Inflammatory macrophage (primary cell): ENCODE data around the gene C15orf40.
A peak's percentile ranks its signal among the peaks of the same experiment; 100 is the strongest.

ENCODE experiments used
- DNase-seq, 2 donors: peaks; one replicate each; pipeline ENCODE4 v3.0.0-alpha.2; 2020 to 2022

The C15orf40 gene

DNA sequence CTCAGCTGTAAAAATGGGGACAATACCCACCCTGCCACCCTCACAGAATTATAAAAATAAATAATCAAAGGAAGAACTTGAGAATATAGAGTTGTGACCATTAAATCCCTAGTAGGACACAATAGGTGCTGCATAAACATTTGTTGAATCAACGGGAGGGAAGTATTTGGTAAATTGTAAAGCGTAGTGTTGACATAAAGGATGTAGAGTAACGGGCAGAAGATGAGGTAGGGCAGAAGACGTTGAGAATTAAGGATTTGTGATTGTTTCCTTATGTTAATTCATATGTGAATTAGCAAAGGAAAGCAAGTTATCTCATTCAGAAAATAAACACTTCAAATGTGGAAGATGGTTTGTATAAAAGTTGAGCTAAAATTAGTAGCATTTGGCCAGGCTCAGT is 18.3 kb downstream of the C15orf40 start:
- DNase-seq, result no peak

GRCh38 chr15:82992436-82992998 is 18.9 kb downstream of the C15orf40 start:
- no peak for DNase-seq

DNA sequence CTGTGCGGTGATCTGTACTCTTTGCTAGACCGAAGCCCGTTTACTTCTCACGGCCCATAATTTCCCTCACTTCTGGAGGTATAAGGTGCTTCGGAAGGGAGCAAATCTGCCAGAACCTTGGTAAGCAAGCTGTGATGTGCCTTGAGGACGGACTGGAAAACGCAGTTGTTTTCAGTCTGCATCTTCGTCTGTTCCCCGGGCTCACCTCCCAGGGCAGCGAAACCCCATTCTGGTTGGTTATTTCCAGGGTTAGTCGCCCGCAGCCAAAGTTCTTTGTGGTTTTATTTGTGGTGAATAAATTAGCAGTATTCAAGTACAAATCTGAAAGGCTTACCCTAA is 25.0 kb downstream of the C15orf40 start:
- peak; percentile 5 to 23 for DNase-seq

DNA sequence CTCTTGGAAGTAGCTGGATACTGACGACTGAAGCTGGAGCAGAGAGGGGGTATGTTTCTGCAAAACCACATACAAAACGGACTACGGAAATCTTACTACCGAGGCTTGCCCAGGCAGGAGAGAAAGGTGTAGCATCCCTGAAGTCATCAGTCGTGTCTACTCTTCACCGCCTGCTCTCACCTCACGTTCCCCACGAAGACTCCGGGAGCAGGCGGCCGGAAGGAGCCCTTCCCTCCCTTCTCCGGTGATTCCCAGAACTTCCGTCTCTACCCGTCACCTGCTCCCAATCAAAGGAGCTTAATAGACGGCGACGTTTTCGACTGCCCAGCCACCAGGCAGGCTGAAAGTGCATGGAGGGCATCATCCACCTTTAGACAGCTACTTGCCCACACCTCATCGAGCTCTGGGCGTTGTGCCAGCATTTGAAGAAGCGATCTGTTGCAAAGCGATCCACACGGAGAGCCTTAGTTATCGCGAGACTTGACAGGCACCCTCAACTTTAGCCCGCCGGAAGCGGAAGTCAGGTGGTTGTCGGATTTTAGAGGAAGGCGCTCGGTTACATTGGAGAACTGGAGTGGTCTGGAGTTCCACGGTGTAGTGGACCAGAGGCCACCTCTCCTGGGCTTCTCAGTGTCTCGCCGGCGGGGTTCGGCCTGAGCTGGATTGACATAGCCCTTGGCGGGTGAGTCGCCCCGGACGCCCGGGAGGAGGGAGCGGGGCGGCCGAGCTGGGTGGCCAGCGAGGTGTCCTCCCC is 25.6 kb downstream of the C15orf40 start, which contains the start of gene RAMAC:
TSS of gene RAMAC (plus strand) at position 523 of the 754 bp plus-strand sequence. CDS start 2,809 bp downstream, outside the sequence.
- DNase-seq, result peak; percentile 96 to 97

DNA sequence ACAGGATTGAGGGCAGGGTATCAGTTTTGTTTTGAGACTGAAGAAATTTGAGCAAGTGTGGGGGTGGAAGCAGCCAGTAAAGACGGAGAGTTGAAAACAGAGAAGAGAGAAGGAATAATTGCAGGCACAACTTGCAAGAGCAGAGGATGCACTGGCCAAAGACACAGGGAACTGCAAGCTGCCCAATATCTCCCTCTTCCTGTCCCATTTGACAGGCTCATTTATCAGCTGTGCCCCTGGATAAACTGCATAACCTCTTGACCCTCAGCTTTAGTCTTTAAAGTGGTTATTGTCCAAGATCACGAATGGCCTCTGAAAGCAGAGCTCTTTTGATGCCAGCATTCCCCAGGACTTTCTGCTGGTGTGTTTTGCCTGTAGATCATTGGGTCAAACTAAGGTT is 30.5 kb downstream of the C15orf40 start:
- DNase-seq, result no peak

- DNase-seq, result no peak
Measured at GRCh38 chr15:82979726-82980125, 31.7 kb downstream of the C15orf40 start.

DNA sequence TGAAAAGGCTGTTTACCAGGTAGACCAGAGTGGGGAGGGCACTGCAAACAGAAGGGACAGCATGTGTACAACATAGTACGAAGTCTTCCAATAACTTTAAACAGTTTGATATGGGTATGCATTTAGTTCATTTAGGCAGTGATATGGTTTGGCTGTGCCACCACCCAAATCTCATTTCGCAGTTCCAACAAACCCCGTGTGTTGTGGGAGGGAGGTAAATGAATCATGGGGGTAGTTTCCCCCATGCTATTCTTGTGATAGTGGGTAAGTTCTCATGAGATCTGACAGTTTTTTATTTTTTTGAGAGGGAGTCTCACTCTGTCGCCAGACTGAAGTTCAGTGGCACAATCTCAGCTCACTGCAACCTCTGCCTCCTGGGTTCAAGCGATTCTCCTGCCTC is 33.0 kb downstream of the C15orf40 start:
- DNase-seq, result no peak

DNA sequence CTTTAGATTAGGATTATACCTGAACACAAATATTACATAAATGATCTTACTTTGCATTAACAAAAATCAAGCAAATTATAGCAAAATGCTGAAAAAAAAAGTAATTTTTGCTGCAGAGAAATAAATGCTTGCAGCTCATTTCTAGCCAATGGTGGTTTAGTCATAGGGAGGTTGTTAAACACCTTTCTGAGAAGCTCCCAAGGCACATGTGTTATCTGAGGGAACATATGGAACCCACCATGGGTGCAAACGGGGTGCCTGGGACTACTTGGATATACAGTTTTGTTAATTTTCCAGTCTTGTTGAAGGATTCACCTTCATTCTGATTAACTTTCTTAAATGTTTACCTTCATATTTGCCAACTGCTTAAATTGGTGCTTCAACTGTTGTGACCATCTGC is 34.4 kb downstream of the C15orf40 start:
- DNase-seq, result no peak

- no peak for DNase-seq
Measured at GRCh38 chr15:82972990-82973389, 38.4 kb downstream of the C15orf40 start.

DNA sequence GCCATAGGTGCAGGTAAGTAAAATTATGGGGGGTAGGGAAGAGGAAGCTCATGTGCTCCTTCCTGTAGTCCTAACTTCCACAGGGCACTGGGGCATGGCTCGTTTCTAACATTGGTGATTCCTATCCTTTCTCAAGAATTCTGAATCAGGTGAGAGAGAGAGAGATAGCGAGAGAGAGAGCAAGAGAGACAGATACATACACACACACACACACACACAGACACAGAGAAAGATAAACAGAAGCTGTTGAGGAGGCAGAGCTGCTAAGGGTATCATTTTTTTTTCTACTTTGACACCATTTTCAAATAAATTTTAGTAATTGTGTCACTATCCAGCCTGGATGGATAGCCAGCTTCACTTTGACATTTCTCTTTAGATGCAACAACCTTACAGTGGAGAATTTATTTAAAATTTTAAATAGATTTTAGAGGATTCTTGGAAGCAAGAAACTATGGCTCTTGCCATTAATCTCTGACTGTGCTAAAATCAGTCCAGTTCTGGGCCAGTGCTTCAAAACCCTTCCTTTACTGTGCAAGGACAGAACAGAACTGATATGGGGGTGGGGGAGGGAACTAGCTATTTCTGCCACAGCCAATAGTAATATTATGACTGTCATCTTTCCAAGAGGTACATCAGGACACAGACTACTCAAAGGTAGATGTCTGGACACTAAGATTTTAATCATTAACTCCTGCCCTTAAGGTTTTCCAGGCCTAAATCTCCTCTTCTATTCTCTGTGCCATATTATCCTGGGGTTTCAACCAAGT is 40.0 kb downstream of the C15orf40 start:
- DNase-seq, result no peak

- no peak for DNase-seq
Measured at GRCh38 chr15:82970696-82971095, 40.7 kb downstream of the C15orf40 start.

DNA sequence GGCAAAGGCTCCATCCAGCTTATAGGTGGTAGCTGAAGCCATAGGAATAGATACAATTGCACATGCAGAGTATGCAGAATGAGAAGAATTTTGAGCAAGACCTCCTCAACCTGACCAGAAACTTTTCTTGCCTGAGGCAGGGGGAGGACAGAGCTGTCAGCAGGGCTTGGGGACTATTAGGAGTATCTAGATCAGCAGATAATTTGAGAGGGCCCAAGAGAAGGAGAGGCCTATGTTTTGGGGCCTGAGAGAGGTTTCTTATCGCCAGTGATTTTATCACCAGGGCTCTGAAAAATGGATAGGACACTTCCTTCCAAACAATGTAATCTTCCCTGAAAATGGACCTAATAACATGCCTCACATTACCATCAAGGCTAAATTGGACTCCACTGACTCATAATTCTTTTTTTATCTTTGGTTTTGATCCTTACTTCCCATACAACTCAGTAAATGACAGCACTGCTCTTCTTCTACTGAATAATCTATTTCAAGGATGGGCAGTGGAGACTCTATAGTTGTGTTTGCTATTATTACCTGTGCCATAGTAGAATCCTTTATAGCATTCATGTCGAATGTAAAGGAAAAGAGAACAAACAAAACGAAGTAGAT is 41.3 kb downstream of the C15orf40 start:
- no peak for DNase-seq

- DNase-seq, result peak in 1 of 2 donors; percentile 20
Measured at GRCh38 chr15:82969353-82969752, 42.1 kb downstream of the C15orf40 start.

DNA sequence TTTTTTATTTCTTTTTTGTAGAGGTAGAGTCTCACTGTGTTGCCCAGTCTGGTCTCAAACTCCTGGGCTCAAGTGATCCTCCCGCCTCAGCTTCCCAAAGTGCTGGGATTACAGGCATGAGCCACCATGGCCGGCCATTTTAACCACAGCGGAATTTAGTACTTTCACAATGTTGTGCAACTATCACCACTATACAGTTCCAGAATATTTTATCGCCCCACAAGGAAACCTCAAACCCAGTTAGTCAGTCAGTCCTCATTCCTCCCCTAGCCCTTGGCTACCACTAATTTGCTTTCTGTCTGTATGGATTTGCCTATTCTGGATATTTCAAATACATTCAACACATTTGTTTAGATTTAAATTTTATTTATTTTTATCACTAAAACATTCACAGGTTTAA is 43.4 kb downstream of the C15orf40 start:
- peak; percentile 27 to 49 for DNase-seq

- no peak for DNase-seq
Measured at GRCh38 chr15:82966671-82967071, 44.8 kb downstream of the C15orf40 start.

DNA sequence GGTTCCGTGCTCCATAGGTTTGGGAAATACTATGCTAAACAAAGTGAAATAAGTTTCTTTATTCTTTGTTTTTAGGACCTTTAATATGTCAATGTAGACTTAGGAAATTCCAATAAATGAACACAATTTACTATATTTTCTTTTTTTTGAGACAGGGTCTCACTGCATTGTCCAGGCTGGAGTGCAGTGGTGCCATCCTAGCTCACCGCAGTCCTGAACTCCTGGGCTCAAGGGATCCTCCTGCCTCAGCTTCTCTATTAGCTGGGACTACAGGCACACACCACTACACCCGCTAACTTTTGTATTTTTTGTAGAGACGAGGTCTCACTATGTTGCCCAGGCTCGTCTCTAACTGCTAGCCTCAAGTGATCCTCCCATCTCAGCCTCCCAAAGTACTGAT is 46.5 kb downstream of the C15orf40 start:
- no peak for DNase-seq

- no peak for DNase-seq
Measured at GRCh38 chr15:82963471-82964341, 47.7 kb downstream of the C15orf40 start.

DNA sequence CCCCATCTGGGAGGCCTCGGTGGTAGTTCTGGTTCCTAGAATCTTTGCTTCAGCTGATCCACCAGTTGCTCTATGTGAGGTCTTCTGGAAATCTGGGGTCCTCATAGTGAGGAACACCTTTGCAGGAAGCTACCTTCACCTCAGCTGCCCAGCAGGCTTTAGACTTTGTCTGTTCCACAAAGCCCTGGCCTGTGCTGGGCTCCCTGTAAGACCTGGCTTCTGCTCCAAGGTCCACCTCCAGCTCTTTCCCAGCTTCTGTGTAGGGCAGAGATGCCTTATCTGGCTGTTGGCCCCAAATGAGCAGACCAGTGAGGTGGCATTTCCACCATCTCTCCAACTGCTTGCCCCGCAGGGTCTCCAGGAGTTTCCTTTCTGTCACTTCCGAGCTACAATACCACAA is 50.7 kb downstream of the C15orf40 start:
- DNase-seq, result no peak

- DNase-seq, result no peak
Measured at GRCh38 chr15:82959423-82959822, 52.0 kb downstream of the C15orf40 start.

- DNase-seq, result no peak
Measured at GRCh38 chr15:82958638-82959037, 52.8 kb downstream of the C15orf40 start.

DNA sequence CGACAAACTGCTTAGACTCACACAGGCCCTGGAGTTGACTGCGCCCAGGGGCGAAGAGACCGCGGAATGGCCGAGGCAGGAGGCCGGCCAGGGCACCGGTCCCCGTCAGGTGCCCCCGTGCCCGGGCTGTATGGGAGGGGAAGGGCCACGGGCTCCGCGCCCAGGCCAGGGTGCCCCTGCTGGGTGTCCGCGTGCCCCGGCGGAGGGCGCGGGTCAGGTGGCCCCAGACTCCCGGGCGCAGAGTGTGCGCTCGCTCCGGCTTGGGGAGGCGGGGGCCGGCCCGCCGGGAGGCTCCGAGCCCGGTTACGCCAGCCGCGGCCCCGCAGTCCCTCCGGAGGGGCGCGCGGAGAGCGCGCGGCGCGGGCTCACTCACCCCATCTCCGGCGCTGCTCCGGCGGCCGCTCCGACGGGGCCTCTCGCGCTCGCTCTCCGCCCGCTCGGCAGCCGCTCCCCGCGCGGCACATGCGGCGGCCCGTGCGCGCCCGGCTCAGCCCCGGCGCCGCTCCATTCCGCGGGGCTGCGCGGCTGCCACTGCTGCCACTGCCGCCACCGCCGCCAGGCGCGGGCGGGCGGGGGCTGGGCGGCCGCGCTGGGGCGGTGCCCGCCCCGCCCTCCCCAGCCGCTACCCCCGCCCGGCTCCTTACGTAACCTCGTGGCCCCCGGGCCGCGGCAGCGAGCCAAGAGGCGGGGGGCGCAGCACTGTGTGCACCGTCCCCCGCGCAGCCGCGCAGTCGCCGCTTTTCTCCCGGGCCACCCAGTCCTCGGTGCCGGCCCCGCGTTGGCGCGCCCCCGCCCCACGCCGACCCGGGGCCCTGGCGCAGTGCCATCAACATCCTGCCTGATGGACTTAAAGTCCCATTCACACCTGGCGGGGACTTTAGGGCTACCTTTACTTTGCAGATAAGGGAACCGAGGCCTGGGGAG is 59.0 kb downstream of the C15orf40 start, which contains the start of gene HOMER2:
TSS of gene HOMER2 (minus strand) at position 563 of the 924 bp plus-strand sequence. CDS start at position 378, 185 bp downstream.
- no peak for DNase-seq
